KOPT-K1 (cell line): ENCODE results near the gene EIF3K.

Experiments
- H3K27ac ChIP-seq: fragments of 200-600 bp; sonication (generic); 2 replicates; pipeline ENCODE4 v1.5.1; 2016; ENCODE audit warnings: antibody characterized with exemption, mild to moderate bottlenecking, low read depth, low read length; ENCODE audit not compliant: poor library complexity, severe bottlenecking
- H3K36me3 ChIP-seq: fragments of 200-600 bp; sonication (generic); 2 replicates; pipeline ENCODE4 v1.5.1; 2017; ENCODE audit warnings: antibody characterized with exemption, mild to moderate bottlenecking, low read length, moderate library complexity; ENCODE audit not compliant: insufficient read depth
- H3K9me3 ChIP-seq: fragments of 200-600 bp; sonication (generic); 2 replicates; pipeline ENCODE4 v1.5.1; 2017; ENCODE audit warnings: antibody characterized with exemption, low read length, mild to moderate bottlenecking; ENCODE audit not compliant: insufficient read depth, poor library complexity, severe bottlenecking

EIF3K gene

GRCh38 chr19:38678891-38679494 is 60.0 kb downstream of the EIF3K start:
- no peak overlapping the region for H3K27ac ChIP-seq

DNA sequence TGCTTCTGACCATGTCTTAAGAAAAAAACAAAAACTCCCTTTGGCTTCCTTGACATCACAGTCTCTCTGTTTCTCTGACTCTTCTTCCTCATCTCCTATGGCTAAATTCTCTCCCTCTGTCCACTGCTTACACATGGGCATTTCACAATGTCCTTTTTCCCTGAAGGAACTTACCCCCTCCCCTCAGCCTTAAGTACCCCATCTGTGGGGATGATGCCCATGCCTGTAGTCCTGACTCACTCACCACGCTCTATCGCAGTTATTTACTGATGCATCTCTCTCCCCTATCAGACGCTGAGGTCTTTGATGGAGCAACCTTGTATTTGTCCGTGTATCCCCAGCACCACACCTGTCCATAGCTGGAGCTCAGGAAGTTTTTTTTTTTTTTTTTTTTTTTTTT is 60.9 kb downstream of the EIF3K start:
- H3K27ac ChIP-seq, result no peak overlapping the region

More at GRCh38 chr19:38678891-38679494, 60.0 kb downstream of the EIF3K start:
- no peaks in the 10 kb centered on the region for H3K36me3 ChIP-seq
- no peaks in the 10 kb centered on the region for H3K9me3 ChIP-seq

GRCh38 chr19:38682195-38682867 is 63.3 kb downstream of the EIF3K start:
- Histone ChIP-seq H3K27ac (no peak overlapping the region), H3K9me3 (no peaks in the 10 kb centered on the region), H3K36me3 (no peaks in the 10 kb centered on the region)

More for the DNA sequence above, 60.9 kb downstream of the EIF3K start:
- Histone ChIP-seq H3K9me3 (no peaks in the 10 kb centered on the region), H3K36me3 (no peaks in the 10 kb centered on the region)

DNA sequence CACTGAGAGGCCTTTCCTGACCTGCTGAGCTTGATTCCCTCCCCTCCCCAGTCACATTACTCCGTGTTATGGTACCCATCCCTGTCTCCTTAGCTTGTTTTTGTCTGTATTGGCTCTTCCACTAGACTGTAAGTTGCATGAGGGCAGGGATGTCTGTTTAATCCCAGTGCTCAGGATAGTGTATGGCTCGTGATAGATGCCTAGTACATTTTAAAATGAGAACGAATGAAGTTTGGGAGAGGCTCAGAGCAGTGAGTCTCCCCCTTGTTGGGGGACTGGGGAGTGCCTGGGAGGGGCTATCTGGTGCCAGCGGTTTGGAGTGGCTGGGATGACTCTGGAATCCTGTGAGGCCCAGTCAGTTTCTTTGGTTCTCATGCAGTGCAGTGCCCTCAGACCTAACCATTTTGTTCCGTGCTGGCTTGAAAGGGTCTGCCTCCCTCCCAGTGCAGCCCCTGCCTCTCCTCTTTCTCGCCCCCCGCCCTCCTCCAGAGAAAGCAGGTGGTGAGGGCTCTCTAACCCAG is 63.9 kb downstream of the EIF3K start:
- H3K9me3 ChIP-seq, result no peaks in the 10 kb centered on the region
- H3K36me3 ChIP-seq, result no peaks in the 10 kb centered on the region
- H3K27ac ChIP-seq, result no peak overlapping the region

DNA sequence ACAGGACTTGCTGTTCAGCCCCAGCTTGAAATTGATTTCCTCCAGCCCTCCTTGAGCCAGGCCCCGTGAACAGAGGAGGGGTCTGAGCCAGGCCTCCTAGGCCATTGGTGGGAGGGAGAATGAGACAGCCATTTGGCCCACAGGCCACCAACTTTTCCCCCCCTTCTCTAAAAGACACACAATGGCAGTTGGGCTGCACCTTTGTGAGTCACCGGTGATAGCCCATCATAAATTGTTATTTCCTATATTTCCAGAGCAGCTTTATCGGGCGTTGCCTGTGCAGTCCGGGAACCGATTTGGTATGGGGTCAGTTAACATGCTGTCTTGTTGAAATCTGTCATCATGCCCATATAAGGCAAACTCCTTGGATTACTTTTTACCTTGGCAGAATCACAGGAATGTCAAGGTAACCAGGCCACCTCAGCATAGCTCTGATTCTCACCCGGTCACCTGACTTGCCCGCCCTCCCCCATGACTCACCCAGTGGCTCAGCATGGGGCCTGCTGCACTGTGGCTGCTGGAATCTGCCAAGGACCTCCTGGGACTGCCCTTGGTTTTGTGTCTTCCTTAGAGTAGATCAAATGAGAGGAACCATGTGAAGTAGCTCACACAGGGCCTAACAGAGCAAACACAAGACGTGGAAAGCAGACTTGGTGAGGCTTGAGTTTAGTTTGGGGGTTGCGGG is 64.5 kb downstream of the EIF3K start:
- no peaks in the 10 kb centered on the region for H3K36me3 ChIP-seq
- no peaks in the 10 kb centered on the region for H3K9me3 ChIP-seq
- H3K27ac ChIP-seq, result no peak overlapping the region

DNA sequence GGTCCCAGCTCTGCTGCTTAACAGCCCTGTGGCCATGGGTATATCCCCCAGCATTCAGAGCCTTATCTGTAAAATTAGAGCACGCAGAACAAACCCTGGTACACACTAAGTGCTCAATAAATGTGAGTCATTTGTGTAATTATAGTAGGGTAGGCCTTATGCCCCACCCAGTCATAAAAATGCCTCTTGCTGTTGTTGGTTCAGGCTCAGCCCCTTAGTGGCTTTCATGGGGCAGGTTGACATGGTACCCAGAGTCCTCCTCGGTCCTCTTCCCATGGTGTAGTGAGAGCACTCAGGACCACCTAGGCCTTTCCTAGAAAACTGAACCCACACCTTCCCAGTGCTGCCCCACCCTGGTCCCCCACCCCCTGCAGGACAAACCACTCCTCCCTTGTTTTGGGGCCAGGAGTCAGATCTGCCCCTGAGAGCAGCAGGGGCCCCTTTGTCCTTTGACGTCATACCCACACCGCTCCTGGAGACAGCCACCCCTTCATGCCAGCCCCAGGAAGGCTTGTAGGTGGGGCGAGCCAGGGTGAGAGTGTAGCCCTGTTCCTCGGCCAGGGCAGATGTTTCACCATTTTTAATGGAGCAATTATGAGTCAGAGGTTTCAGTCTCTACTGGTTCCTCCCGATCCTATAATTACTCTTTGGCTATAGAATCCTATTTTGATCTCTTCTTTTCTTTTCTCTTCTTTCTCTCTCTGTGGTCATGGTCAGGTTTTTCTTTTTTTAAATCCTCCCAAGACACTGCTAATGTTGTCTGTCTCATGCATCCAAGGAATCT is 65.3 kb downstream of the EIF3K start:
- Histone ChIP-seq H3K36me3 (no peaks in the 10 kb centered on the region), H3K9me3 (no peaks in the 10 kb centered on the region), H3K27ac (no peak overlapping the region)

DNA sequence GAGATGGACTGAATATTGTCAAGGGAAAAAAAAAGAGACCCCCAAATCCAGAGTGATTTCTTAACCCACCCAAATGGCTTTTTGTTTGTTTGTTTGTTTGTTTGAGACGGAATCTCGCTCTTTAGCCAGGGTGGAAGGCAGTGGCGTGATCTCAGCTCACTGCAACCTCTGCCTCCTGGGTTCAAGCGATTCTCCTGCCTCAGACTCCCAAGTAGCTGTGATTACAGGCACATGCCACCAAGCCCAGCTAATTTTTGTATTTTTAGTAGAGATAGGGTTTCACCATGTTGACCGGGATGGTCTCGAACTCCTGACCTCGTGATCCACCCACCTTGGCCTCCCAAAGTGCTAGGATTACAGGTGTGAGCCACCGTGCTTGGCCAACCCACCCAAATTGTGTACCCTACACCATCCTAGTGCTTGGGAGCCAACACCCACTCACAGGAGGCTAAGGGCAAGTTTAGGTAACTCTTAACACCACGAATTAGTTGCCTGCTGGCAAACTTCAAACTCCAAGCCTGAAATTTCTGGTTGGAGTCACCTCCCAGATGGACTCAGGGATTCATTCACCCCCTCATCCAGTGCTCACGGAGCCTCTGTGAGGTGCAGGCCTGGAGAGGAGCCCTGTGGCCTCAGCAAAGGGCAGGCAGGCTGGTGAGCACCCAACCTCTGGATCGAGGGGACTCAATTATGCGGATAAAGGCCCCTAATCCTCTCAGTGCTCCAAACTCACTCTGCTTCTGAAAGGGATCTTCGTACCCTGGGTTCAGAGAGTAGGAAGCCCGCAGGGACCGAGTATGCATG is 66.1 kb downstream of the EIF3K start:
- Histone ChIP-seq H3K36me3 (no peaks in the 10 kb centered on the region), H3K27ac (no peak overlapping the region)

GRCh38 chr19:38685666-38686529 is 66.9 kb downstream of the EIF3K start:
- Histone ChIP-seq H3K9me3 (no peaks in the 10 kb centered on the region), H3K36me3 (no peaks in the 10 kb centered on the region), H3K27ac (peak overlapping the region; percentile 12)

More for the DNA sequence above, 66.1 kb downstream of the EIF3K start:
- no peaks in the 10 kb centered on the region for H3K9me3 ChIP-seq

- Histone ChIP-seq H3K27ac (peak overlapping the region; percentile 12), H3K36me3 (no peaks in the 10 kb centered on the region)
These were observed 67.5 kb downstream of the EIF3K start for GRCh38 chr19:38686530-38686888.

More at GRCh38 chr19:38686530-38686888, 67.5 kb downstream of the EIF3K start:
- no peaks in the 10 kb centered on the region for H3K9me3 ChIP-seq
